Amniotic stem cell (primary cell): Measurements from ENCODE around the gene ZMAT3.
"Not testable (repeated sequence)": the region's sequence is repeated elsewhere in the genome, so short reads cannot be mapped to it uniquely, and the experiment has no call there.

Source experiments
- DNase-seq: peaks from one replicate; lab custom pipeline; 2025; lab: John Stamatoyannopoulos, UW

The ZMAT3 gene

GRCh38 chr3:179068779-179069530 is 2.7 kb downstream of the ZMAT3 start:
- DNase-seq, result peak; percentile 25

- DNase-seq, result no peak
These were observed 3.8 kb downstream of the ZMAT3 start for GRCh38 chr3:179067839-179068238.

GRCh38 chr3:179067291-179067690 is 4.3 kb downstream of the ZMAT3 start:
- DNase-seq, result no peak

GRCh38 chr3:179063945-179064560 is 7.6 kb downstream of the ZMAT3 start:
- DNase-seq, result peak; percentile 45

GRCh38 chr3:179056326-179056725 is 15.3 kb downstream of the ZMAT3 start:
- no peak for DNase-seq

- DNase-seq, result not testable (repeated sequence)
These were observed 17.0 kb downstream of the ZMAT3 start for GRCh38 chr3:179054565-179054964.

- no peak for DNase-seq
These were observed 24.9 kb downstream of the ZMAT3 start for GRCh38 chr3:179046497-179047353.

- no peak for DNase-seq
These were observed 25.7 kb downstream of the ZMAT3 start for GRCh38 chr3:179045719-179046402.

- DNase-seq, result not testable (repeated sequence)
These were observed 32.7 kb downstream of the ZMAT3 start for GRCh38 chr3:179038899-179039251.

- DNase-seq, result no peak
These were observed 33.3 kb downstream of the ZMAT3 start for GRCh38 chr3:179038216-179038898.

- DNase-seq, result peak; percentile 91
These were observed 34.3 kb downstream of the ZMAT3 start for GRCh38 chr3:179037351-179037750.

GRCh38 chr3:179036626-179037300 is 34.8 kb downstream of the ZMAT3 start:
- no peak for DNase-seq

GRCh38 chr3:179036226-179036625 is 35.4 kb downstream of the ZMAT3 start:
- DNase-seq, result no peak

- DNase-seq, result no peak
These were observed 36.4 kb downstream of the ZMAT3 start for GRCh38 chr3:179035232-179035631.

- not testable (repeated sequence) for DNase-seq
These were observed 38.3 kb downstream of the ZMAT3 start for GRCh38 chr3:179033304-179033657.

GRCh38 chr3:179032454-179033303 is 38.9 kb downstream of the ZMAT3 start:
- not testable (repeated sequence) for DNase-seq

GRCh38 chr3:179029096-179029495 is 42.5 kb downstream of the ZMAT3 start:
- no peak for DNase-seq

GRCh38 chr3:179028408-179028807 is 43.2 kb downstream of the ZMAT3 start:
- no peak for DNase-seq

GRCh38 chr3:179027326-179027900 is 44.2 kb downstream of the ZMAT3 start:
- DNase-seq, result peak; percentile 5

- peak; percentile 4 for DNase-seq
These were observed 45.0 kb downstream of the ZMAT3 start for GRCh38 chr3:179026636-179027035.
